Fibroblast of lung (primary cell): ENCODE results near the gene EYS.

Experiments
- EZH2 ChIP-seq: IDR thresholded peaks from 2 replicates; pipeline ENCODE4 v1.5.1; 2012; ENCODE audit warnings: low read length, control low read depth, mild to moderate bottlenecking; ENCODE audit errors: missing control alignments
- TF ChIP-seq, protein P1 (sequence below), 2 donors: IDR thresholded peaks in 1 of 2; conservative IDR thresholded peaks in 1 of 2; 1 replicate in 1 of 2; 2 replicates in 1 of 2; pipeline ENCODE4 v1.5.1; 2011 to 2012; ENCODE audit warnings: low read length in 2 of 2, control low read depth in 1 of 2, inconsistent platforms in 1 of 2, low read depth in 1 of 2, mild to moderate bottlenecking in 1 of 2

DNA sequence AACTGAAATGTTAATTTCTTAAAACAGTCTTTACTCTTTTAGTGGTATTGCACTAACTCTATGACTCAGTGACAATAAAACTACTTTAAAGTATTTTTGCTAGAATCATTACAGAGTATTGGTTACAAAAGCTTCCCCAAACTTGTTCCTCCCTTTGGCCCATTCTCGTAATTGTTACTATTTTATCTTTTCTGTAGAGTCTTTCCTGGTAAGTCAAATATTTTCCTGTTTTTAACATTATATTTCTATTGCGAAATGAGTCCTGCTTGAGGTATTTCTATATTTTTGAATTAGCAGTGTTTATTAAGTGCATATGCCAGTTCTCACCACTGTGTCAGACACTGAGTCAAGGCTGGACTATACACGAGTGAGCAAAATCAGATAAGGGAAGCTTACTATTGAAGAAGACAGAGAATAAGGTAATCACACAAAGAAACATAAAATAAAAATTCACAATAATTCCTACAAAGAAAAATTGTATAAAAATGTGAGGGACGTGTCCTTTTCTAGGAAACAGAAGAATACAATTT, 970.5 kb downstream of the EYS start:
- TF ChIP-seq EZH2 = no peak
- TF ChIP-seq, protein P1, sequence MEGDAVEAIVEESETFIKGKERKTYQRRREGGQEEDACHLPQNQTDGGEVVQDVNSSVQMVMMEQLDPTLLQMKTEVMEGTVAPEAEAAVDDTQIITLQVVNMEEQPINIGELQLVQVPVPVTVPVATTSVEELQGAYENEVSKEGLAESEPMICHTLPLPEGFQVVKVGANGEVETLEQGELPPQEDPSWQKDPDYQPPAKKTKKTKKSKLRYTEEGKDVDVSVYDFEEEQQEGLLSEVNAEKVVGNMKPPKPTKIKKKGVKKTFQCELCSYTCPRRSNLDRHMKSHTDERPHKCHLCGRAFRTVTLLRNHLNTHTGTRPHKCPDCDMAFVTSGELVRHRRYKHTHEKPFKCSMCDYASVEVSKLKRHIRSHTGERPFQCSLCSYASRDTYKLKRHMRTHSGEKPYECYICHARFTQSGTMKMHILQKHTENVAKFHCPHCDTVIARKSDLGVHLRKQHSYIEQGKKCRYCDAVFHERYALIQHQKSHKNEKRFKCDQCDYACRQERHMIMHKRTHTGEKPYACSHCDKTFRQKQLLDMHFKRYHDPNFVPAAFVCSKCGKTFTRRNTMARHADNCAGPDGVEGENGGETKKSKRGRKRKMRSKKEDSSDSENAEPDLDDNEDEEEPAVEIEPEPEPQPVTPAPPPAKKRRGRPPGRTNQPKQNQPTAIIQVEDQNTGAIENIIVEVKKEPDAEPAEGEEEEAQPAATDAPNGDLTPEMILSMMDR (conservative IDR thresholded peaks at IDR 0.05 in 1 of 2, IDR thresholded peaks at IDR 0.05 in 1 of 2; ENCODE audit: low read depth in 1 of 2, low read length in 2 of 2) = no peak
